ENCODE measurements around the gene NANOS3. TPM values are rescaled to one million over a fixed set of nuclear protein-coding genes. Genes with fewer than 3 reads are reported as not detected.

The NANOS3 gene
- total RNA-seq, 2 experiments from 2014 or later: not detected

DNA sequence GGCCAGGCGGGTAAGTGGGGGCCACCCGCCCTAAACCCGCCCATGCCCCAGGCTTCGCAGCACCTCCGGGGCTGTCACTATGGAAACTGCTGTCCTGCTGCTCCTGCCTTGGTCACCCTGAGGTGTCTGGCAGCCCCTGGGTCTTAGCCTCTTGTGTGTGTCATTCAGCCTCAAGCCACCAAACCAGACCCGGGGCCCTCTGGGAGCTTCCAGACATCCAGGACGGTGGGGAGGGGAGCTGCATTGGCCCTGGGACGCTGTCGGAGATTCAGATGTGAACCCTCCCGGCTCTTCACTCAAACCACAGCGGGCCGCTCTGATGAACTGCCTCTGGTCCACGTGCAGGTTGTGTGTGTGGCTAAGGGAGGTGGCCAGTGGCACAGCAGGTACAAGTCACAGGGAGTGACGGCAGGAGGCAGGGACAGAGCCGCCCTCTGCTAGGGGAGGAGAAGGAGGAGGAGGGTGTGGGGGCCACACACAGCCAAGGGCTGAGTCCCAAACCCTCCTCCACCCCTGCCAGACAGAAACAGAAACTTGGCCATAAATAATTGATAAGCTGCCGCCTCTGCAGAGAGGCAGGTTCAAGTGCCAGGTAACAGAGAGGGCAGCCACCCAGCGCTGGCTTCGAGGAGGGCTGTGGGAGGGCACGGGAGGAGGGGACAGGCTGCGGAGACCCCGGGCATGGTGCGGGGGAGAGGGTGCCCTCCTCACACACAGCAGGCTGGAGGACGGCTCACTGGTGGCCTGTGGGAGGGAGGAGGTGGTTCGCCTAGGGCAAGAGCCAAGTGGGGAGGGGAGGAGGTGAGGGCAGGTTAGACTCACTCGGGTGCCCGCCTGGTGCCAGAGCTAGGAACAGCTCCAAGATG is 8.0 kb downstream of the NANOS3 start:
- POLR2A ChIA-PET: no interaction called here

GRCh38 chr19:13885826-13886365 is 9.0 kb downstream of the NANOS3 start:
- H3K4me1 ChIP-seq (ENCODE audit: insufficient read depth, low read length, poor library complexity, severe bottlenecking): peaks cover 28% of the 10 kb centered on the region
- TF ChIP-seq EZH2phosphoT487 (IDR thresholded peaks at IDR 0.05; ENCODE audit: borderline replicate concordance, low read depth, low read length): no peak
- TF ChIP-seq, protein P1, sequence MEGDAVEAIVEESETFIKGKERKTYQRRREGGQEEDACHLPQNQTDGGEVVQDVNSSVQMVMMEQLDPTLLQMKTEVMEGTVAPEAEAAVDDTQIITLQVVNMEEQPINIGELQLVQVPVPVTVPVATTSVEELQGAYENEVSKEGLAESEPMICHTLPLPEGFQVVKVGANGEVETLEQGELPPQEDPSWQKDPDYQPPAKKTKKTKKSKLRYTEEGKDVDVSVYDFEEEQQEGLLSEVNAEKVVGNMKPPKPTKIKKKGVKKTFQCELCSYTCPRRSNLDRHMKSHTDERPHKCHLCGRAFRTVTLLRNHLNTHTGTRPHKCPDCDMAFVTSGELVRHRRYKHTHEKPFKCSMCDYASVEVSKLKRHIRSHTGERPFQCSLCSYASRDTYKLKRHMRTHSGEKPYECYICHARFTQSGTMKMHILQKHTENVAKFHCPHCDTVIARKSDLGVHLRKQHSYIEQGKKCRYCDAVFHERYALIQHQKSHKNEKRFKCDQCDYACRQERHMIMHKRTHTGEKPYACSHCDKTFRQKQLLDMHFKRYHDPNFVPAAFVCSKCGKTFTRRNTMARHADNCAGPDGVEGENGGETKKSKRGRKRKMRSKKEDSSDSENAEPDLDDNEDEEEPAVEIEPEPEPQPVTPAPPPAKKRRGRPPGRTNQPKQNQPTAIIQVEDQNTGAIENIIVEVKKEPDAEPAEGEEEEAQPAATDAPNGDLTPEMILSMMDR (conservative IDR thresholded peaks at IDR 0.05; ENCODE audit: low read length): no peak
- H3K36me3 ChIP-seq (ENCODE audit: insufficient read depth, low read length): no peaks in the 10 kb centered on the region
- no peaks in the 10 kb centered on the region for H4K20me1 ChIP-seq (ENCODE audit: insufficient read depth, low read length)
- CTCF ChIA-PET (ENCODE audit: unreplicated experiment): no interaction called here
- POLR2A ChIA-PET: interaction anchor here (0.5 to 0.6 kb wide), 2 partner anchors 38 to 76 kb away, joined by 3 to 5 read pairs; no protein-coding TSS in a partner anchor
- BruUV-seq (replicated peaks): no TSS peak
- H3K27ac ChIP-seq (ENCODE audit: low read depth, low read length, poor library complexity, severe bottlenecking): no peak overlapping the region
- no peaks in the 10 kb centered on the region for H3K79me2 ChIP-seq (ENCODE audit: insufficient read depth, low read depth, low read length)
- H2AFZ ChIP-seq (ENCODE audit: low read length): no peak overlapping the region
- intact Hi-C loops (cut with micrococcal nuclease; ENCODE audit: unreplicated experiment): no loop called here
- H3K9me2 ChIP-seq (ENCODE audit: insufficient read depth, low read length): no peaks in the 10 kb centered on the region
- H3K4me2 ChIP-seq (ENCODE audit: low read length): no peak overlapping the region
- no peaks in the 10 kb centered on the region for H3K9me3 ChIP-seq (ENCODE audit: low read length)
- no peak overlapping the region for H3K4me3 ChIP-seq (ENCODE audit: low read depth, low read length, poor library complexity, severe bottlenecking)
- no peak for DNase-seq (ENCODE audit: low spot score)

More for the DNA sequence above, 8.0 kb downstream of the NANOS3 start:
- Histone ChIP-seq H4K20me1 (ENCODE audit: insufficient read depth, low read length) (no peaks in the 10 kb centered on the region), H3K4me1 (ENCODE audit: insufficient read depth, low read length, poor library complexity, severe bottlenecking) (peaks cover 36% of the 10 kb centered on the region), H3K79me2 (ENCODE audit: insufficient read depth, low read depth, low read length) (no peaks in the 10 kb centered on the region), H3K4me3 (ENCODE audit: low read depth, low read length, poor library complexity, severe bottlenecking) (no peak overlapping the region), H2AFZ (ENCODE audit: low read length) (no peak overlapping the region), H3K27ac (ENCODE audit: low read depth, low read length, poor library complexity, severe bottlenecking) (no peak overlapping the region), H3K9me2 (ENCODE audit: insufficient read depth, low read length) (no peaks in the 10 kb centered on the region), H3K4me2 (ENCODE audit: low read length) (no peak overlapping the region), H3K9me3 (ENCODE audit: low read length) (no peaks in the 10 kb centered on the region), H3K36me3 (ENCODE audit: insufficient read depth, low read length) (no peaks in the 10 kb centered on the region)
- CTCF ChIA-PET (ENCODE audit: unreplicated experiment): interaction anchor here (0.6 kb wide), 1 partner anchor 829 kb away, joined by 6 read pairs; no protein-coding TSS in a partner anchor
- TF ChIP-seq EZH2phosphoT487 (IDR thresholded peaks at IDR 0.05; ENCODE audit: borderline replicate concordance, low read depth, low read length): no peak
- TF ChIP-seq, protein P1 (conservative IDR thresholded peaks at IDR 0.05; ENCODE audit: low read length): no peak
- BruUV-seq (replicated peaks): no TSS peak
- intact Hi-C loops (cut with micrococcal nuclease; ENCODE audit: unreplicated experiment): loop anchor here (5.0 kb wide), 1 partner anchor 67 kb away; the partner anchor contains the start of gene DCAF15
- DNase-seq (ENCODE audit: low spot score): no peak

GRCh38 chr19:13887018-13887436 is 10.1 kb downstream of the NANOS3 start:
- no peaks in the 10 kb centered on the region for H3K9me2 ChIP-seq (ENCODE audit: insufficient read depth, low read length)
- no peak overlapping the region for H3K27ac ChIP-seq (ENCODE audit: low read depth, low read length, poor library complexity, severe bottlenecking)
- H3K9me3 ChIP-seq (ENCODE audit: low read length): no peaks in the 10 kb centered on the region
- no peak for TF ChIP-seq EZH2phosphoT487 (IDR thresholded peaks at IDR 0.05; ENCODE audit: borderline replicate concordance, low read depth, low read length)
- TF ChIP-seq, protein P1 (conservative IDR thresholded peaks at IDR 0.05; ENCODE audit: low read length): no peak
- BruUV-seq (replicated peaks): no TSS peak
- DNase-seq (ENCODE audit: low spot score): no peak
- no peaks in the 10 kb centered on the region for H3K36me3 ChIP-seq (ENCODE audit: insufficient read depth, low read length)
- H2AFZ ChIP-seq (ENCODE audit: low read length): no peak overlapping the region
- H3K4me2 ChIP-seq (ENCODE audit: low read length): no peak overlapping the region
- H3K4me1 ChIP-seq (ENCODE audit: insufficient read depth, low read length, poor library complexity, severe bottlenecking): peaks cover 17% of the 10 kb centered on the region
- ChIA-PET POLR2A (no interaction called here), CTCF (ENCODE audit: unreplicated experiment) (no interaction called here)
- no peaks in the 10 kb centered on the region for H3K79me2 ChIP-seq (ENCODE audit: insufficient read depth, low read depth, low read length)
- H3K4me3 ChIP-seq (ENCODE audit: low read depth, low read length, poor library complexity, severe bottlenecking): no peak overlapping the region
- H4K20me1 ChIP-seq (ENCODE audit: insufficient read depth, low read length): no peaks in the 10 kb centered on the region
- intact Hi-C loops (cut with micrococcal nuclease; ENCODE audit: unreplicated experiment): no loop called here
